ENCODE measurements around the gene RPRM. TPM values are rescaled to one million over a fixed set of nuclear protein-coding genes. Genes with fewer than 3 reads are reported as not detected.
"Not testable (repeated sequence)": the region's sequence is repeated elsewhere in the genome, so short reads cannot be mapped to it uniquely, and the experiment has no call there.

RPRM gene
- polyA plus RNA-seq, 1 donor (not counting 4 experiments of a cell fraction or from before 2014, with no cell fraction given), result not detected

GRCh38 chr2:153451611-153452010, 27.0 kb downstream of the RPRM start:
- Histone ChIP-seq H3K79me2 (ENCODE audit: control insufficient read depth, insufficient read depth, low read length) (no peaks in the 10 kb centered on the region), H3K9me3 (ENCODE audit: control insufficient read depth, low read depth, low read length) (no peaks in the 10 kb centered on the region), H3K27ac (ENCODE audit: control insufficient read depth, insufficient read depth, low read length) (no peak overlapping the region), H3K4me2 (ENCODE audit: control insufficient read depth, extremely low read depth, insufficient read depth, low read depth, low read length) (no peak overlapping the region), H3K9me1 (ENCODE audit: control insufficient read depth, extremely low read depth, insufficient read depth, low read length) (no peaks in the 10 kb centered on the region), H3K4me1 (ENCODE audit: control insufficient read depth, extremely low read depth, insufficient read depth, low read length) (no peaks in the 10 kb centered on the region), H4K20me1 (ENCODE audit: control insufficient read depth, extremely low read depth, insufficient read depth, low read length) (no peaks in the 10 kb centered on the region), H3K9ac (ENCODE audit: control insufficient read depth, extremely low read depth, insufficient read depth, low read length) (no peak overlapping the region), H3K36me3 (ENCODE audit: control insufficient read depth in 2 of 2, extremely low read depth in 1 of 2, insufficient read depth in 2 of 2, low read length in 2 of 2) (no peaks in the 10 kb centered on the region), H2AFZ (ENCODE audit: control insufficient read depth, low read length) (no peak overlapping the region), H3K4me3 (ENCODE audit: control insufficient read depth in 2 of 3, extremely low read depth in 1 of 3, insufficient read depth in 2 of 3, low read depth in 1 of 3, low read length in 3 of 3) (no peak overlapping the region), H3K27me3 (ENCODE audit: control insufficient read depth, extremely low read depth, insufficient read depth, low read length) (no peaks in the 10 kb centered on the region)
- dilution Hi-C loops (cut with MboI; ENCODE audit: extremely low pct_ligation_motif_present, low sequenced_read_pairs), result no loop called here
- DNase-seq (ENCODE audit: low read depth, low spot score) (no peak), FAIRE-seq (no peak)
- TF ChIP-seq EZH2 (IDR thresholded peaks at IDR 0.05; ENCODE audit: low read length), result no peak
- no peak for TF ChIP-seq CTCF (optimal IDR thresholded peaks at IDR 0.05 in 1 of 3, IDR thresholded peaks at IDR 0.05 in 1 of 3, conservative IDR thresholded peaks at IDR 0.05 in 1 of 3; ENCODE audit: extremely low read depth in 1 of 3, insufficient read depth in 2 of 3, low read length in 3 of 3)

GRCh38 chr2:153443106-153443505, 35.5 kb downstream of the RPRM start:
- H3K27ac ChIP-seq (ENCODE audit: control insufficient read depth, insufficient read depth, low read length), result no peak overlapping the region
- H3K27me3 ChIP-seq (ENCODE audit: control insufficient read depth, extremely low read depth, insufficient read depth, low read length), result no peaks in the 10 kb centered on the region
- no peak overlapping the region for H2AFZ ChIP-seq (ENCODE audit: control insufficient read depth, low read length)
- no peak for TF ChIP-seq CTCF (optimal IDR thresholded peaks at IDR 0.05 in 1 of 3, IDR thresholded peaks at IDR 0.05 in 1 of 3, conservative IDR thresholded peaks at IDR 0.05 in 1 of 3; ENCODE audit: extremely low read depth in 1 of 3, insufficient read depth in 2 of 3, low read length in 3 of 3)
- TF ChIP-seq EZH2 (IDR thresholded peaks at IDR 0.05; ENCODE audit: low read length), result no peak
- no peaks in the 10 kb centered on the region for H3K36me3 ChIP-seq (ENCODE audit: control insufficient read depth in 2 of 2, extremely low read depth in 1 of 2, insufficient read depth in 2 of 2, low read length in 2 of 2)
- no peaks in the 10 kb centered on the region for H3K79me2 ChIP-seq (ENCODE audit: control insufficient read depth, insufficient read depth, low read length)
- H3K9ac ChIP-seq (ENCODE audit: control insufficient read depth, extremely low read depth, insufficient read depth, low read length), result no peak overlapping the region
- no peak overlapping the region for H3K4me3 ChIP-seq (ENCODE audit: control insufficient read depth in 2 of 3, extremely low read depth in 1 of 3, insufficient read depth in 2 of 3, low read depth in 1 of 3, low read length in 3 of 3)
- dilution Hi-C loops (cut with MboI; ENCODE audit: extremely low pct_ligation_motif_present, low sequenced_read_pairs), result no loop called here
- no peaks in the 10 kb centered on the region for H3K9me3 ChIP-seq (ENCODE audit: control insufficient read depth, low read depth, low read length)
- DNase-seq (ENCODE audit: low read depth, low spot score) (no peak), FAIRE-seq (no peak)
- H3K9me1 ChIP-seq (ENCODE audit: control insufficient read depth, extremely low read depth, insufficient read depth, low read length), result no peaks in the 10 kb centered on the region
- no peaks in the 10 kb centered on the region for H4K20me1 ChIP-seq (ENCODE audit: control insufficient read depth, extremely low read depth, insufficient read depth, low read length)
- no peak overlapping the region for H3K4me2 ChIP-seq (ENCODE audit: control insufficient read depth, extremely low read depth, insufficient read depth, low read depth, low read length)
- H3K4me1 ChIP-seq (ENCODE audit: control insufficient read depth, extremely low read depth, insufficient read depth, low read length), result no peaks in the 10 kb centered on the region

GRCh38 chr2:153442616-153443015, 35.9 kb downstream of the RPRM start:
- H3K4me3 ChIP-seq (ENCODE audit: control insufficient read depth in 2 of 3, extremely low read depth in 1 of 3, insufficient read depth in 2 of 3, low read depth in 1 of 3, low read length in 3 of 3); H2AFZ ChIP-seq (ENCODE audit: control insufficient read depth, low read length); FAIRE-seq; H3K4me2 ChIP-seq (ENCODE audit: control insufficient read depth, extremely low read depth, insufficient read depth, low read depth, low read length); H3K4me1 ChIP-seq (ENCODE audit: control insufficient read depth, extremely low read depth, insufficient read depth, low read length); H3K9me1 ChIP-seq (ENCODE audit: control insufficient read depth, extremely low read depth, insufficient read depth, low read length); H3K27ac ChIP-seq (ENCODE audit: control insufficient read depth, insufficient read depth, low read length); H3K27me3 ChIP-seq (ENCODE audit: control insufficient read depth, extremely low read depth, insufficient read depth, low read length); H3K9me3 ChIP-seq (ENCODE audit: control insufficient read depth, low read depth, low read length); H3K9ac ChIP-seq (ENCODE audit: control insufficient read depth, extremely low read depth, insufficient read depth, low read length); H3K79me2 ChIP-seq (ENCODE audit: control insufficient read depth, insufficient read depth, low read length); dilution Hi-C loops (cut with MboI; ENCODE audit: extremely low pct_ligation_motif_present, low sequenced_read_pairs); H4K20me1 ChIP-seq (ENCODE audit: control insufficient read depth, extremely low read depth, insufficient read depth, low read length); H3K36me3 ChIP-seq (ENCODE audit: control insufficient read depth in 2 of 2, extremely low read depth in 1 of 2, insufficient read depth in 2 of 2, low read length in 2 of 2); DNase-seq (ENCODE audit: low read depth, low spot score): not testable (repeated sequence)

- FAIRE-seq; H3K79me2 ChIP-seq (ENCODE audit: control insufficient read depth, insufficient read depth, low read length); H3K9me3 ChIP-seq (ENCODE audit: control insufficient read depth, low read depth, low read length); H2AFZ ChIP-seq (ENCODE audit: control insufficient read depth, low read length); H3K9me1 ChIP-seq (ENCODE audit: control insufficient read depth, extremely low read depth, insufficient read depth, low read length); H3K4me3 ChIP-seq (ENCODE audit: control insufficient read depth in 2 of 3, extremely low read depth in 1 of 3, insufficient read depth in 2 of 3, low read depth in 1 of 3, low read length in 3 of 3); H3K36me3 ChIP-seq (ENCODE audit: control insufficient read depth in 2 of 2, extremely low read depth in 1 of 2, insufficient read depth in 2 of 2, low read length in 2 of 2); H3K4me1 ChIP-seq (ENCODE audit: control insufficient read depth, extremely low read depth, insufficient read depth, low read length); DNase-seq (ENCODE audit: low read depth, low spot score); H4K20me1 ChIP-seq (ENCODE audit: control insufficient read depth, extremely low read depth, insufficient read depth, low read length); H3K4me2 ChIP-seq (ENCODE audit: control insufficient read depth, extremely low read depth, insufficient read depth, low read depth, low read length); H3K27me3 ChIP-seq (ENCODE audit: control insufficient read depth, extremely low read depth, insufficient read depth, low read length); H3K9ac ChIP-seq (ENCODE audit: control insufficient read depth, extremely low read depth, insufficient read depth, low read length); H3K27ac ChIP-seq (ENCODE audit: control insufficient read depth, insufficient read depth, low read length); dilution Hi-C loops (cut with MboI; ENCODE audit: extremely low pct_ligation_motif_present, low sequenced_read_pairs): not testable (repeated sequence)
Measured at GRCh38 chr2:153440090-153440489, 38.5 kb downstream of the RPRM start.
